ENCODE measurements around the gene MVB12B.

MVB12B gene

DNA sequence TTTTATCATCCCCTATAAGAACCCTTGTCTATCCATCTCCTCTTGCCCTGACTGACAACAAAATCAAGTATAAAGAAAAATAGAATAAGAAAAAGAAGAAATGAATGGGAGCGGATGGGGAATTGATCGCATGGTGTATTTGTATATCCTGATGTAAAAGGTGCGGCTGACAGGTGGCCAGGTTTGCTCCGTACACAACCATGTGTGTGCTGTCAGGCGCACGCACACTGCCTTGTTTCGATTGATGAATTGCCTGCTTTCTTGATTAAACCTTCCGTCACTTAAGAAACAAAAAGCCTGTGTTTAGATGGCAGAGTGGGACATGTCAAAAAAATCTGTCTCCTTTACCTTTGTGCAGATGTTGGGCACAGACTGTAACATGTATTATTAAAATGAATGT is 102.6 kb downstream of the MVB12B start:
- DNase-seq (ENCODE audit: low read depth in 2 of 2) = no peak

DNA sequence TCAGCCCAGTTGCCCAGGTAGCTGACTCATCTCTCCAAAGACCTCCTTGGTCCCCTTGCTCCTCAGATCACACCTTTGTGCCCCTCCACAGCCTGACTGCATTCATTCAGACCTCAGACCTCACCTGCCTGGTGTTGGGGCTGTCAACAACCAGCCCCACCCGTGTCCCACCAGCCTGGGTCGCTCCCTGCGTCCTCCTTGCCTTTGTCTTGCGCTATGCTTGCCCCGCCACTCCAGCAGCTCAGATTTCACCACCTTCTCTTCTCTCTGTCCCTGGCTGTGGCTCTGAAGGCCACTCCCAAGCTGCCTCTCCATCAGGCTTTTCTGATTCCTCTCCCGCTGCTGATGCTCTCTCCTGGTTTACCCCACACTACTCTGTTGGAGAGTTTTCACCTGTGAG is 103.5 kb downstream of the MVB12B start:
- no peak for DNase-seq (ENCODE audit: low read depth in 2 of 2)

GRCh38 chr9:126431077-126431742 is 104.6 kb downstream of the MVB12B start:
- DNase-seq (ENCODE audit: low read depth in 2 of 2) = no peak

DNA sequence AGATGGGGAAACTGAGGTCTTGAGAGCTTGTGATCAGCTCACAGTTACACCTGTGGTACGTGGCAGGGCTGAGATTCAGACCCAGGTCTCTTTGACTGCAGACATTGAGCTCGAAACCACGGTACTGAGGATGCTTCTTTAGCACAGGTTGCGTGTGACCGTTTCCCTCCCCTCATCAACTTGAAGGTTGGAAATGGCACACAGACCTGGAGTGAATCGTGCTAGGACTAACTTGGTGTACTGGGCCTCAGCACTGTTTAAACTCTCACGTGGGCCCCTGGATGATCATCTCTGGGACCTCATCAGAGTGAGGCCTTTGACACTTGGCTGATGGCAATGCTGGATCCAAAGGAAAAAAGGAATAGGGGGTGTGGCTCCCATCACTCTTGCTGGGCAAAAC is 106.0 kb downstream of the MVB12B start:
- DNase-seq (ENCODE audit: low read depth in 2 of 2) = no peak

- no peak for DNase-seq (ENCODE audit: low read depth in 2 of 2)
Measured at GRCh38 chr9:126435105-126435504, 108.5 kb downstream of the MVB12B start.

GRCh38 chr9:126435626-126436025 is 109.0 kb downstream of the MVB12B start:
- no peak for DNase-seq (ENCODE audit: low read depth in 2 of 2)

DNA sequence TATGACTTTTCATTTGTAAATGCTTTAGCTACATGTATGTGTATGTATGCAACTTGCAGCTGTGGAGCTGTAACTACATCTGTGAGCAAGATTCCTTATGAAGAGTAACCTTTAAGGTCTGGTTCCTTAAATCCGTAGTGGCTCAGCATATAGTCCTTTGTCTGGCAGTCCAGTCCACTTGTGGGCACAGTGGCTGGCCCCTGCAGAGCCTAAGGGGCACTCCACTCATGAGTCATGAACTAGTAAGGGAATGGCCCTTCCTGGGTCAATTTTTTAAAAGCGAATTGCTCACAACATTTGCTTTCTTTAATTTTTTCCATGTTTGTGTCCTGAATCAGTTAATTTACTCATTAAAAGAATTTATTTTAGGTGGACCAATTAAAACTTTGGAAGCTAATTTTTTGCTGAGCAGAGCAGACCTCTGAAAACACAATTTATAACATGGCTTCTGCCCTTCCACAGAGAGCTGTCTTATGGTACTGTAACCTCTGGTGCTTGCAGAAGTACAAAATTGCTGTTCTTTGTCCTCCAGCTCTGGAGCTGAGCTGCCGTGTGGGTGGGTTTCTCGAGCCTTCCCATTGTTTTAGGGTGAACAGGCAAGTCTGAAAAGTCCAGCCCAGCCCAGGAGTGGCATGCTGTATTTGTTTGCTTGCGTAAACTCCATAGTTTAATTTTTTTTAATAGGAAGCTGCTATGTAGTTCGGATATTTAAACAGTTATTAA is 110.1 kb downstream of the MVB12B start:
- DNase-seq (ENCODE audit: low read depth in 2 of 2) = no peak

GRCh38 chr9:126437268-126437666 is 110.6 kb downstream of the MVB12B start:
- DNase-seq (ENCODE audit: low read depth in 2 of 2) = no peak

DNA sequence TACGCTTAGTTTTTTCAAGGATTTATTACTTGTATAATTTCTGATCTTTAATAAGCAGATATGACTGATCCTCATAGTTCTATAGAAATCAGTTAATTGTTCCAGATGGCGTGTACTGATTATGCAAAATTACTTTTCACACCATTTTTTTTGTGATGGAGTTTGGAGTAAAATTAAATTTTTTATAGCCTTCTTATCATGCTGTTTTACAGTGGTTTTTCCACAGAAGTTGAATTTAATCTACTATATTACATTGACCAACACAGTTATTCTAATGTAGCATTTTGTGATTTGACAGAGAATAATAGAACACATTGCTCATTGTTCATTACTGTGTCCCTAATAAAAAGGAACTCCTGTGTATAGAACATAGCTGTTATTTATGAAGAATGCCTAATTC is 111.1 kb downstream of the MVB12B start:
- no peak for DNase-seq (ENCODE audit: low read depth in 2 of 2)

DNA sequence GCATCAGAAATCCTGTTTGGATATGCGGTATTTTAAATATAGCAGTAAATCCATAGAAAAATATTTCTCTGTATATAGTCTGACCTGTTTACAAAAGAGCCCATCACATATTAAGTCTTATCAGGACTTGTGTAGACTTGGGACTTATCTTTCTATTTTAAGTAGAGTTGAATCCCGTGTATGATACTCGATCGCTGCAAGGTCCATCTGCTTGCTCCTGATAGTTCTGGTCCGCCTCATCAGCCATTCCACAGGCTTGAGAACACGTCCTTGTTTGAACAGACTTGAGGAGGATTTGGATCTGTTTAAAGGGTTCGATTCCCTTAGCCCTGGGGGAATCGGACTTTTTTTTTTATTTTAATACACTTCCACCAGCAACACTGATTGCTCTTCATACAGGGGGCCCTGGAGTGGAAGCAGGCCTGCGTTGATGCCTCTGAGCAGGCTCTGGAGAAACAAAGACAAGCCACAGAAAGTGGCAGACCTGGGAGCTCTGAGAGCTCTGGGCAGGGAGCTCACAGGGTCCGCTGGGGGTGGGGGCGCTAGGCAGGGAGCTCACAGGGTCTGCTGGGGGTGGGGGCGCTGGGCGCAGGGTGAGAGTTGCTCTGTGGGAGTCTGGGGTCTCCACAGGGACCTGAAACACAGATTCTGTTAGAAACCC is 112.2 kb downstream of the MVB12B start:
- no peak for DNase-seq (ENCODE audit: low read depth in 2 of 2)

GRCh38 chr9:126439402-126439765 is 112.8 kb downstream of the MVB12B start:
- DNase-seq (ENCODE audit: low read depth in 2 of 2) = no peak

- DNase-seq (ENCODE audit: low read depth in 2 of 2) = no peak
Measured at GRCh38 chr9:126439883-126440653, 113.4 kb downstream of the MVB12B start.

DNA sequence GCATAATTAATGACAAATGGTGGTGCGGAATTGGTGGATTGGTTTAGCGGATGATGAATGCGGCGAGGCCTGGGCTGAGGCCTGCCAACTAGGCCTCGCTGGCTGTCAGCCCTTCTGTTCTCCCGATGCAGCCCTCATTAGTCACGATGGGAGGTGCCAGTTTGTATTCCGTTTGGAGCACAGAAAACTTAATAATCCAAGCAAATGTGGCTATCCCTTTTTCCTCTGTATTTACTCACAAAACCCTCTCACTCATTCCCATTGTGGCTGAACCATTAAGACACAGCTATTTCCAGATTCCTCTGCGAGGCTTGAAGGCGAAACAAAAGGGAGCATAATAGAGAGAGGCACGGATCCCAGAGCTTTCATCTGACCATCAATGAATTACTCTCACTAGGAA is 114.3 kb downstream of the MVB12B start:
- no peak for DNase-seq (ENCODE audit: low read depth in 2 of 2)

- no peak for DNase-seq (ENCODE audit: low read depth in 2 of 2)
Measured at GRCh38 chr9:126442636-126443035, 116.0 kb downstream of the MVB12B start.

- no peak for DNase-seq (ENCODE audit: low read depth in 2 of 2)
Measured at GRCh38 chr9:126443144-126443543, 116.5 kb downstream of the MVB12B start.

GRCh38 chr9:126448136-126448535 is 121.5 kb downstream of the MVB12B start:
- DNase-seq (ENCODE audit: low read depth in 2 of 2) = no peak

GRCh38 chr9:126448865-126449577 is 122.4 kb downstream of the MVB12B start:
- DNase-seq (ENCODE audit: low read depth in 2 of 2) = no peak

GRCh38 chr9:126449725-126450667 is 123.4 kb downstream of the MVB12B start:
- no peak for DNase-seq (ENCODE audit: low read depth in 2 of 2)

- DNase-seq (ENCODE audit: low read depth in 2 of 2) = no peak
Measured at GRCh38 chr9:126450668-126451205, 124.1 kb downstream of the MVB12B start.

DNA sequence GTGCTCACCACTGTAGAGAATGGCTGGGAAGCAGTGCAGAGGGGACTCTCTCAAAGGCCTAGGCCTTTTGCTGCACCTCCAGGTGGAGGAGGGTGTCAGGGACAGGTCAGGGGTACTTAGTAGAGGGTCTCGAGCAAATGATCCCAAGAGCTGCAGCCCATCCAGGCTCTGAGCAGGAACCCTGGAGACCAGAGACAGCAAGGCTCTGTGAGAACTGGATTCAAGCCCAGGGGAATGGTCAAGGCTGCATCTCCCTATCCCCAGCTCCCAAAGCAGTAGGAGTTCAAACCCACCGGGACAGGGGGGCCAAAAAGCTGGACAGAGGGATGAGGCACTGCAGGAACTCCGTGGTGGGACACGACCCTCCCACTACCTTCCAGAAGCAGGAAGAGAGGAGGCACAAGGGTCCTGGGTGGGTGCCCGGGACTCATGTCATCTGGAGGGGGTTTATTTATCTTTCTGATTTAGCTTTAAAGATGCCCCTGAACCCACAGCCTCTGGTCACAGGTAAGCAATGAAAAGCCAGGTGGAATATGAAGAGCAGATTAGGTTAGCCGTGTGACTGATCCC is 124.8 kb downstream of the MVB12B start:
- no peak for DNase-seq (ENCODE audit: low read depth in 2 of 2)

Measured in stimulated activated CD8-positive, alpha-beta memory T cell treated with anti-CD3 and anti-CD28 coated beads, Interleukin-7, amount 100 ng/mL, for 4 hours (primary cell).